HK-2 (cell line): ENCODE data around the gene NFATC1.

Experiments
- DNase-seq: peaks from one replicate; pipeline ENCODE4 v3.0.0-alpha.2; 2018; ENCODE audit not compliant: unreplicated experiment

NFATC1 gene

GRCh38 chr18:79423211-79424007, 27.7 kb downstream of the NFATC1 start:
- no peak for DNase-seq

- no peak for DNase-seq
Measured at GRCh38 chr18:79424008-79424565, 28.4 kb downstream of the NFATC1 start.

GRCh38 chr18:79424880-79425568, 29.3 kb downstream of the NFATC1 start:
- DNase-seq = no peak

- no peak for DNase-seq
Measured at GRCh38 chr18:79425569-79425886, 29.8 kb downstream of the NFATC1 start.

GRCh38 chr18:79426376-79427300, 30.9 kb downstream of the NFATC1 start:
- DNase-seq = no peak

- no peak for DNase-seq
Measured at GRCh38 chr18:79427368-79428225, 31.9 kb downstream of the NFATC1 start.

- DNase-seq = no peak
Measured at GRCh38 chr18:79428287-79428686, 32.6 kb downstream of the NFATC1 start.

GRCh38 chr18:79429381-79429780, 33.7 kb downstream of the NFATC1 start:
- DNase-seq = no peak

DNA sequence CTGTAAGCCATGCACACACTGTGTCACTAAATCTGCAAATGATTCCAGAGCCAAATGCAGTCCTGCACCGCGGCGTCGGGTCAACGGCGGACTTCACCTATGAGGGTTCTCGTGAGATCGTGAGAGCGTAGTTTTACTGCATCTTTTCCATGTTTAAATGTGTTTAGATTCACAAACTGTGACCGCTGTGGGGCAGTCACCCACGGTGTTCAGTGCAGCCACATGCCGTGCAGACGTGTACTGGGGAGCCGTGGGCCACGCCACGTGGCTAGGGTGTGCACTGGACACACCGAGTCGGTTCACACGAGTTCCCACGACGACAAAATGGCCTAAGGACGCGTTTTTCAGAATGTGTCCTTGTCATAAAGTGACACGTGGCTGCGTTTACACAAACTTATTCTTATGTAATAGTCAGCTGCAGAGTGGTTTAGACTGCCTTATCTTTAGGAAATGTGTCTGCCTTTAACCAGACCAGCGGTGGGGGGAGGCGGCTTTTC, 34.1 kb downstream of the NFATC1 start:
- DNase-seq = no peak

GRCh38 chr18:79432376-79433120, 36.8 kb downstream of the NFATC1 start:
- no peak for DNase-seq

GRCh38 chr18:79433431-79433830, 37.7 kb downstream of the NFATC1 start:
- DNase-seq = no peak

DNA sequence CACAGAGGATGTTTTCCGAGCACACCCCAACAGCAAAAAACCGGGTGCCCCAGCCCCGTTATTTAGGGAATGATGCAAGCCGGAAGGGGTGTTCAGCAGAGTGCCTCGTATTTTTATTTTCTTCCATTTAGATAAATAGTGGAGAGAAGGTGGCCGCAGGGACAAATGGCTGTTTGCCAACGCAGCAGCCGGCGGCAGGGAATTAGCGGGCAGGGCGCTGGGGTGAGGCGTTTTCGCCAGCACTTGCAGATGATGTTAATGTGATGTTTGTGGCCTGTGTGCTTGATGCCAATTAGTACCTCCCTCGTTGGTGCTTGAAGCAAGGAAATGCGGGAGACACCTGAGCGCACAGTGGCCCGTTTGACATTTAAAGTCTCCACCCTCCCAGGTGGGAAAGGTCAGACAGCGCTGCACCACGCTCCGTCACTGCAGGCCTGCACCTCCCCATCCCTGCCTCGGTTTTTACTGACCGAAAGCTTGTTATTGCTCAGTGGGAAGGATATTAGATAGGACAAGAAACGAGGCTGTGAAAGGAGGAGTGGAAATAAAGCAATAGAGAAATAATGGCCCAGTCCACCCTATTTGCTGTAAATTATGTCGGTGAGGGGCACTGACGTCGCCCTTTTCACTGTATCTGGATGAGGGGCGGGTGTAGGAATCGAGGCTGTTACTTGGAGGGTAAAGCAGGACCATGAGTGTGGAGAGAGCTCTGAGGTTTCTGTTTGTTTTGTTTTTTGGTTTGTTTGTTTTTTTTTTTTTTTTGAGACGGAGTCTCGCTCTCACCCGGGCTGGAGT, 39.1 kb downstream of the NFATC1 start:
- DNase-seq = no peak

DNA sequence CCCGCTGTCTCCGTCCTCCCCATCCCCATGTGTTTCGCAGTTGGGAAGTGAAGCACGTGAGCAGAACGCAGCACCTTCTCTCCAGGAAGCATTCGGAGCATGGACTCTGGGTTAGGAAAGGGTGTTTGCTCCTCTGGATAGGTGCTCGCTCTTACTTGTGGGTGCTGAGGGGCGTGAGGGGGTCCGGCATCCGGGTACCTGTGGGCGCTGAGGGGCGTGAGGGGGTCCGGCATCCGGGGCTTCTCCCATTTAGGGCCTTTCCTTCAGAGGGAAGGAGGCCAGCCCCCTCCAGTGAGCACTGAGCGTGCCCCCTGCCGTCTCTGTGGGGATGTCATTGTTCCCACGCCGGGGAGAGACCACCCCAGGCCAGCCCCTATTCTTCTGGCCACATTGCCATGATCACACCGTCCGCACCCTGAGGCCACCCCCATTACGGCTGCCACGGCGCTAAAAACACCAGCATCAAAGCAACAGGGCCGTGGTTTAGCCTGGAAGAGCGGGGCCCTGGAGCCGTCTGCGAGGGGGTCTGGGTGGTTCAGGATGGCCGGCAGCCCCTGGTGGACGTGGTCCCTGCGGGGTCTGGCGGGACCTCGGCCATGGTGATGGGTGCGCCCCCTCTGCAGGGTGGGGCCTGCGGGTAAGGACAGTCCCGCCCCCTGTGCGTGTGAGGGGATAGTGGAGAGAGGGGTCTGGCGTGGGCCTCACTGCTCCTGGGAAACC, 41.0 kb downstream of the NFATC1 start:
- no peak for DNase-seq

DNA sequence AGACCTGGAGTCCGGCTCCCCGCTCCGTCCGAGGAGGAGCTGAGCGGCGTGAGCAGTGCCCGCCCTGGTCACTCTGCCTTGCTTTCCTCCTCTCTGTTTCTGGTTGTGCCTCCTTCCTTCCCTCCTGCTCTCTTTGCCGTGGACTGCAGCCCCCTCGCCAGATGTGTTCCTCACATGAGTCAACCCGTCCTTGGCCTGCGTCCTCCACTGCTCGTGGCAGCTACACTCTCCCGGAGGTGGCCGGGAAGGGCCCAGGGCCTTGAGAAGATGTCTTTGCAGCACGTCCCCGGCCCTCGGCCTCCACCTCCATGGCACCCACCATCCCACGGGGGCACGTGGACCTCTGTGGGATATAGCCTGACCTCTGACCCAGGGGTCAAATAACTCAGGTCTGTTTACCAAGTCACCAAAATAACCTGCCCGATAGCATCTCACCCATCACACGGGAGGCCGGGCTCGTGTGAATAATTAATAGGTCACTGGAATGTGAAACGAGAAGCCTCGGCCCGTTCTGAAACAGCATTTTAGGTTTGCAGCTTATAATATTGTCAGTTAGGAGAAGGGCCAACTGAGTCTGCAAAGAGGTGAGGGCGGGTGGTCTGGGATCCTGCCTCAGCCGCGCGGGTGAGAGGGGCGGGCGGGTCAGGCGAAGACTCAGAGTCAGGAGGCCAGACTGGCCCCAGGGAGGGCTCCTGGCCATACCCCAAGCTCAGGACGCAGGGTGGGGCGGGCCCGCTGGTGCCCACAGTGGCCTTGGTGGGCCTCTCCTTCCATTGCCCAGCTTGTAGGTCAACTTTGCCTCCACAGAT, 42.6 kb downstream of the NFATC1 start:
- DNase-seq = no peak

DNA sequence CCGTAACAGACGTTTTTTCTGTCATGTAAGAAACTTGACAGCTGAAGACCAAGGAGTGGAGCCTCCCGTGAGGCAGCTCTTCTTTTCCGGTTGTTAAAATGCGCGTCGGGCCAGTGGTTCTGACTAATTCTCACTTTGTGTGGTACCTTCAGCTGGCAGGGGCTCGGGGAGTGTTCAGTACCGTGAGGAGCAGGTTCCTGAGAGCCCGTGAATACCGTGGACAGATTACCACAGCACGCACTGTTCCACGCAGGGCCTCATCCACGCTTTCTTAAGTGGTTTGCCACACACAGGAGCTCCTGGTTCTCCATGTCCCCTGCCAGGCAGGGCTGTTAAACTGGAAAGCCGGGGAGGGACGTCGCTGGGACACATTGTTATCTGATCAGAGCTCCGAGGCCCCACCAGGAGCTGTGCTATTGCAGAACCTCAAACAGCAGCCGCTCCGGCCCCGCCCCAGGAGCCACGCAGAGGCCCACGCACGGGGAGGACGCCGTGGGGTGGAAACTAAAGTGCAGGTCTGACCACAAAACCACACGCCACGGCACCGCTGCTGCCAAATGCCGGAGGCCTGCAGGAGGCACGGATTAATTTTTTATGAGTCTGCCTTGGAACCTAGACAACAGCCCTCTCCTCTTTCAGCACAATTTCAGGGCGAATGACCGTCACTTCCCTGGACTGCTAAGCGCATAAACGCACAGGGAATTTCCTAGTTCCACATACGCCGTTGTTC, 43.3 kb downstream of the NFATC1 start:
- no peak for DNase-seq

DNA sequence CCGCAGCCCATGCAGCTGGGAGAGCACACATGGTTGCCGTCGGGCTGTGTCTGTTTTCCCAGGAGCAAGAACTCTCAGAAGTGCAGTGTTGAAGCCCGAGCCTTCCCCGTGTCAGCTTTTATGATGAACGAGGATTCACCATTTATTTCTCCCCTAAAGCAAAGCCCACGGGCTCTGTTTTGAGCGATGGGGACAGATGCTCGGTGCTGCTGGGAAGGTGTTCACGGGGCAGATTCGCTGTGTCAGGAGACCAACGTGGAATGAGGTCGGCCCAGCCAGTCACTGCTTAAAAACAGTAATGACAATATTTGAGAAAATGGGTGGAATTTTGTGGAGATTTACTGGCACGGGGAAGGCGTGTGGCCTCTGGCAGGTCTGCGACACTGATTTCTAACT, 43.9 kb downstream of the NFATC1 start:
- DNase-seq = no peak
